ENCODE results near the gene NEGR1.

The NEGR1 gene

DNA sequence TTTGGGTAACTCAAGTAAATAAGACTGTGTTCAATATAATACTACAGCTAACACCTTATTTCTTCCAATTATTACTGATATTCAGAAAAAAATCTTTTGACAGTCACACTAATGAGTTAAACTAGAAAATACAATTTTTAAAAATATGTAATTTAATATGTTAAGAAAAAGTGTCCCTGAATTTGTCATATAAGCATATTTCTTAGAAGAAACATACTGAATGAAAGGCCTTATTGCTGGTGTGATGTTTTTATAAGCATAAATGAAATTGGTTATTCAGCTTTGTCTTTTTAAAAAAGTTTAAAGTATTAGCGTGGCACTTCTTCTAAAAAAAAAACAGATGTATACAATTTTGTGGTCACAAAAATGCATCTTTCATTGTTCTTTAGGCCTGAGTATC lies 267.3 kb downstream of the NEGR1 start:
- Histone ChIP-seq H3K27me3 (replicated peaks; ENCODE audit: control insufficient read depth, insufficient read depth, low read length) (no peaks in the 10 kb centered on the region), H3K4me3 (replicated peaks; ENCODE audit: low read depth, low read length) (no peak overlapping the region), H3K36me3 (ENCODE audit: control insufficient read depth, insufficient read depth, low read length) (no peaks in the 10 kb centered on the region)
- no peak for DNase-seq (ENCODE audit: extremely low read depth, insufficient read length)
- TF ChIP-seq, protein P1, sequence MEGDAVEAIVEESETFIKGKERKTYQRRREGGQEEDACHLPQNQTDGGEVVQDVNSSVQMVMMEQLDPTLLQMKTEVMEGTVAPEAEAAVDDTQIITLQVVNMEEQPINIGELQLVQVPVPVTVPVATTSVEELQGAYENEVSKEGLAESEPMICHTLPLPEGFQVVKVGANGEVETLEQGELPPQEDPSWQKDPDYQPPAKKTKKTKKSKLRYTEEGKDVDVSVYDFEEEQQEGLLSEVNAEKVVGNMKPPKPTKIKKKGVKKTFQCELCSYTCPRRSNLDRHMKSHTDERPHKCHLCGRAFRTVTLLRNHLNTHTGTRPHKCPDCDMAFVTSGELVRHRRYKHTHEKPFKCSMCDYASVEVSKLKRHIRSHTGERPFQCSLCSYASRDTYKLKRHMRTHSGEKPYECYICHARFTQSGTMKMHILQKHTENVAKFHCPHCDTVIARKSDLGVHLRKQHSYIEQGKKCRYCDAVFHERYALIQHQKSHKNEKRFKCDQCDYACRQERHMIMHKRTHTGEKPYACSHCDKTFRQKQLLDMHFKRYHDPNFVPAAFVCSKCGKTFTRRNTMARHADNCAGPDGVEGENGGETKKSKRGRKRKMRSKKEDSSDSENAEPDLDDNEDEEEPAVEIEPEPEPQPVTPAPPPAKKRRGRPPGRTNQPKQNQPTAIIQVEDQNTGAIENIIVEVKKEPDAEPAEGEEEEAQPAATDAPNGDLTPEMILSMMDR (IDR thresholded peaks at IDR 0.05; ENCODE audit: insufficient read depth, low read length, poor library complexity, severe bottlenecking), result no peak

- H3K4me3 ChIP-seq (replicated peaks; ENCODE audit: low read depth, low read length), result no peak overlapping the region
- no peak for DNase-seq (ENCODE audit: extremely low read depth, insufficient read length)
- no peaks in the 10 kb centered on the region for H3K36me3 ChIP-seq (ENCODE audit: control insufficient read depth, insufficient read depth, low read length)
- TF ChIP-seq, protein P1 (IDR thresholded peaks at IDR 0.05; ENCODE audit: insufficient read depth, low read length, poor library complexity, severe bottlenecking), result no peak
- no peaks in the 10 kb centered on the region for H3K27me3 ChIP-seq (replicated peaks; ENCODE audit: control insufficient read depth, insufficient read depth, low read length)
Observed at GRCh38 chr1:72013161-72013560, 269.2 kb downstream of the NEGR1 start.

GRCh38 chr1:72011721-72012120 lies 270.6 kb downstream of the NEGR1 start:
- DNase-seq (ENCODE audit: extremely low read depth, insufficient read length), result no peak
- Histone ChIP-seq H3K27me3 (replicated peaks; ENCODE audit: control insufficient read depth, insufficient read depth, low read length) (no peaks in the 10 kb centered on the region), H3K4me3 (replicated peaks; ENCODE audit: low read depth, low read length) (no peak overlapping the region), H3K36me3 (ENCODE audit: control insufficient read depth, insufficient read depth, low read length) (no peaks in the 10 kb centered on the region)
- TF ChIP-seq, protein P1 (IDR thresholded peaks at IDR 0.05; ENCODE audit: insufficient read depth, low read length, poor library complexity, severe bottlenecking), result no peak

DNA sequence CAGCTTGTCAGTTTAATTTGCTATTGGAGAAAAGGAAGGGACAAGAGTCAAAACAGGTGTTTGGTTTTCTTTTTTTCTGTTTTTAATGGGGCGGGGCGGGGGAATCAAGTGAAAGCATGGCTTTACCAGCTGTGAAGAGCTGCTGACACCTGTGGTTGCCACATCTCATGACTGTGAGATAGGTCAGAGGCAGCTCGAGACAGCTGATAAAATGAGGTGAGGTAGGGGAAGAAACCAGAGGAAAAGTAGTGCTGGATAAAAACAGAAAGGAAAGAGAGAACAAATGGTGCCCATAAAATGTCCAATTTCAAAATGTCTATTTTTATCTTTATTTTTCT lies 272.3 kb downstream of the NEGR1 start:
- Histone ChIP-seq H3K4me3 (replicated peaks; ENCODE audit: low read depth, low read length) (no peak overlapping the region), H3K27me3 (replicated peaks; ENCODE audit: control insufficient read depth, insufficient read depth, low read length) (no peaks in the 10 kb centered on the region), H3K36me3 (ENCODE audit: control insufficient read depth, insufficient read depth, low read length) (no peaks in the 10 kb centered on the region)
- no peak for DNase-seq (ENCODE audit: extremely low read depth, insufficient read length)
- TF ChIP-seq, protein P1 (IDR thresholded peaks at IDR 0.05; ENCODE audit: insufficient read depth, low read length, poor library complexity, severe bottlenecking), result no peak

DNA sequence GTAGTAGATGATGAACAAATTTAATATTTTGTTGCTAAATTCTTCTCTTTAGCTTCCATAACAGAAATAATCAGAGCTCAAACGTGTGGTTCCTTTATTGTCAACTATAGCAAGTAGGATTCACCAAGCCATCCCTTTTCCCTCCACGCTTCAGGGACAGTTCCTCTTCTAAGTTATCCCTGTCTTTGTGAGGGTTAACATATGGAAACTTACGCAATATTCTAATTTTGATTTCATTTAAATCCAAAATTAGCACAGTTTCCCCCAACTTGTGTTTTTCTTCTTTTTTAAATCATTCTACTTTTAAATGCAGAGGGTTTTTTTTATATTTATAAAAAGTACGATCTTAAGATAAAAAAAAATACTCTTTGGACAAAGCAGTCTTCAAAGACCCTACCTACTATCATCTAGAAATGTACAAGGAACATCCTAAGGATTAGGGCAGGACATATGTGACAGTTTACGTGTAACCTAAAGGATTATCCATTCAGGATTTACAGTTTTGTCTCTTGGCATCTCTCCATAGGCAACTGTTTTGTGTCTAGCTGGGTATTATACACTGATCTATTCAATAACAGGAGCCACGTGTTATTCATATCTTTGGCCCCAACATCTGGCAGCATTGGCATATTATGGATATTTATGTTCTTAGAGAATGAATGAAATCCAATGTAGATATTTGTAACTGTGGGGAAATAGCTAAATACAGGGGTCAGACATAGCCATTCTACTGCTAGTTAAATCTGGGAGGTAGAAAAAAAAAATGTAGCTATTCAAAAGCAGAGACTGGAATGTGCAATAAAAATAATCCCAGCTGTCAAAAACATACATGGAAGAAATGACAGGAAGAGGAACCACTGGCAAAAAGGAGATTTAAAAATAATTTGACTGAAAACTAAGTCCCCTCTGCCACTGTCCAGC lies 272.9 kb downstream of the NEGR1 start:
- TF ChIP-seq, protein P1 (IDR thresholded peaks at IDR 0.05; ENCODE audit: insufficient read depth, low read length, poor library complexity, severe bottlenecking), result no peak
- Histone ChIP-seq H3K4me3 (replicated peaks; ENCODE audit: low read depth, low read length) (no peak overlapping the region), H3K36me3 (ENCODE audit: control insufficient read depth, insufficient read depth, low read length) (no peaks in the 10 kb centered on the region), H3K27me3 (replicated peaks; ENCODE audit: control insufficient read depth, insufficient read depth, low read length) (no peaks in the 10 kb centered on the region)
- no peak for DNase-seq (ENCODE audit: extremely low read depth, insufficient read length)
